Spleen (tissue), 11 donors: ENCODE measurements around the gene PTPRA. TPM values are rescaled to one million over a fixed set of nuclear protein-coding genes. Genes with fewer than 3 reads are reported as not detected.
A peak's percentile ranks its signal among the peaks of the same experiment; 100 is the strongest.

Source experiments
- DNase-seq: peaks from one replicate; pipeline ENCODE4 v3.0.0-alpha.2; 2020
- H3K27ac ChIP-seq, 8 donors: fragments of 200-600 bp; sonication (generic) in 7 of 8; 1 replicate in 4 of 8; 2 replicates in 4 of 8; pipeline versions ENCODE4 v1.5.0 to v1.8.0; 2016 to 2021; ENCODE audit warnings: inconsistent platforms in 4 of 8, mild to moderate bottlenecking in 4 of 8, moderate library complexity in 1 of 8
- H3K27me3 ChIP-seq, 7 donors: fragments of 200-600 bp; sonication (generic) in 6 of 7; replicated peaks in 1 of 7; 1 replicate in 4 of 7; 2 replicates in 3 of 7; pipeline versions ENCODE4 v1.5.0 to v1.8.0; 2016 to 2021; ENCODE audit warnings: inconsistent platforms in 3 of 7, mild to moderate bottlenecking in 1 of 7
- H3K36me3 ChIP-seq, 6 donors: fragments of 200-600 bp; sonication (generic) in 5 of 6; 1 replicate in 4 of 6; 2 replicates in 2 of 6; pipeline versions ENCODE4 v1.5.0 to v1.8.0; 2016 to 2021; ENCODE audit warnings: inconsistent platforms in 2 of 6
- H3K4me1 ChIP-seq, 6 donors: fragments of 200-600 bp; sonication (generic) in 5 of 6; 1 replicate in 3 of 6; 2 replicates in 3 of 6; pipeline versions ENCODE4 v1.5.0 to v1.8.0; 2016 to 2021; ENCODE audit warnings: inconsistent platforms in 3 of 6
- H3K4me3 ChIP-seq, 8 donors: fragments of 200-600 bp; sonication (generic) in 7 of 8; 1 replicate in 4 of 8; 2 replicates in 4 of 8; pipeline versions ENCODE4 v1.5.0 to v1.8.0; 2016 to 2021; ENCODE audit warnings: inconsistent platforms in 4 of 8, mild to moderate bottlenecking in 4 of 8, moderate library complexity in 2 of 8
- H3K9me3 ChIP-seq, 8 donors: fragments of 200-600 bp; sonication (generic) in 7 of 8; 1 replicate in 4 of 8; 2 replicates in 4 of 8; pipeline versions ENCODE4 v1.5.0 to v1.8.0; 2016 to 2021; ENCODE audit warnings: inconsistent platforms in 4 of 8
- POLR2A ChIP-seq, 3 donors: fragments of 450-650 bp; IDR thresholded peaks; one replicate each; pipeline ENCODE4 v1.5.1; 2017; ENCODE audit warnings: antibody characterized with exemption in 3 of 3, mild to moderate bottlenecking in 1 of 3
- POLR2AphosphoS5 ChIP-seq, 3 donors: sonication (generic); formaldehyde crosslinking; IDR thresholded peaks; one replicate each; pipeline ENCODE4 v1.5.1; 2017; ENCODE audit warnings: antibody characterized with exemption in 3 of 3
- WGBS, 5 donors: extraction: QIAGEN DNeasy Blood & Tissue Kit in 3 of 5; methylation state at CpG; one replicate each; pipeline versions ENCODE4 v1.1.5 to v1.1.7; 2013 to 2018; 5-methylcytosine and 5-hydroxymethylcytosine counted together
- intact Hi-C: fragments of 100-400 bp; cut with DNase I; formaldehyde crosslinking; loops from one replicate; pipeline ENCODE4 v1.15.0; 2023; ENCODE audit warnings: low total_unique reads
- polyA plus RNA-seq, 3 donors: library from polyadenylated mRNA; stranded (reverse); fragments of 200-250 nt; gene quantifications; one replicate each; pipeline ENCODE4 v1.2.1, GENCODE V29; 2013
- total RNA-seq, 7 donors: library from RNA; depleted of rRNA in 3 of 7; stranded (reverse); fragments of >200 nt in 3 of 7; fragmentation: NEBNext Ultra II Directional in 4 of 7; extraction: Animal tissue kit (Norgen Biotek cat#: 25700) in 4 of 7; gene quantifications; one replicate each; pipeline versions ENCODE4 v1.1.0 to v1.2.1, GENCODE V29; 2016 to 2021
- TF ChIP-seq, protein P1 (sequence below), 11 experiments: fragments of 200-600 bp in 7 of 11; fragments of 450-650 bp in 4 of 11; sonication (generic) in 4 of 11; IDR thresholded peaks in 8 of 11; conservative IDR thresholded peaks in 3 of 11; 1 replicate in 7 of 11; 2 replicates in 4 of 11; pipeline versions ENCODE4 v1.4.0 to v1.8.0; 2016 to 2021; ENCODE audit warnings: antibody characterized with exemption in 11 of 11, inconsistent platforms in 4 of 11, mild to moderate bottlenecking in 1 of 11
- donor health status: healthy with polysubstance abuse.
- donor health status: DM: no; HTN: no; CAD: no; lungs with moderate emphysema.
- donor health status: DM: no; HTN: no; CAD: no.
- donor health status: Bipolar disorder and iron deficiency.
- donor health status: healthy.
- donor health status: DM: no; HTN: no; CAD: no.
- donor health status: DM: yes; HTN: yes; CAD: no.

The PTPRA gene
- total and polyA plus RNA-seq, 10 donors, result 15.3 to 65.5 (median 52.4) TPM

DNA sequence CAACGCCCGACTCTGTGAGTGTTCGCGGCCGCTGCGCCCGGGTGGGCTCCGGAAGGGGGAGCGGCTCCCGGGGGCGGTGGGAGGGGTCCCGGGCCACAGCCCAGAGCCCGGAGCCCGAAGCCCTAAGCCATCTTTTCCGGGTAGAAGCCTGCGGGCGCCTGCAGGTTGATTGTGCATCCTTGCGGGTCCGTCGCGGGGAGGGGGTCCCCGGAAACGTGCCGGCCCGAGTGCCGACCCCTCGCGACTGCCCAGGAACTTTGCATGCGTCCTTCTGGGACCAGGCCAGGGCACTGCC lies 413 bp downstream of the PTPRA start:
- intact Hi-C loops, result loop anchor here (10.0 kb wide), 1 partner anchor 121 kb away; no protein-coding TSS in a partner anchor
- peak overlapping the region; percentile 81 to 95 (median 92) for H3K4me3 ChIP-seq
- TF ChIP-seq POLR2A (IDR thresholded peaks at IDR 0.05) (no peak), POLR2AphosphoS5 (IDR thresholded peaks at IDR 0.05) (no peak)
- TF ChIP-seq, protein P1, sequence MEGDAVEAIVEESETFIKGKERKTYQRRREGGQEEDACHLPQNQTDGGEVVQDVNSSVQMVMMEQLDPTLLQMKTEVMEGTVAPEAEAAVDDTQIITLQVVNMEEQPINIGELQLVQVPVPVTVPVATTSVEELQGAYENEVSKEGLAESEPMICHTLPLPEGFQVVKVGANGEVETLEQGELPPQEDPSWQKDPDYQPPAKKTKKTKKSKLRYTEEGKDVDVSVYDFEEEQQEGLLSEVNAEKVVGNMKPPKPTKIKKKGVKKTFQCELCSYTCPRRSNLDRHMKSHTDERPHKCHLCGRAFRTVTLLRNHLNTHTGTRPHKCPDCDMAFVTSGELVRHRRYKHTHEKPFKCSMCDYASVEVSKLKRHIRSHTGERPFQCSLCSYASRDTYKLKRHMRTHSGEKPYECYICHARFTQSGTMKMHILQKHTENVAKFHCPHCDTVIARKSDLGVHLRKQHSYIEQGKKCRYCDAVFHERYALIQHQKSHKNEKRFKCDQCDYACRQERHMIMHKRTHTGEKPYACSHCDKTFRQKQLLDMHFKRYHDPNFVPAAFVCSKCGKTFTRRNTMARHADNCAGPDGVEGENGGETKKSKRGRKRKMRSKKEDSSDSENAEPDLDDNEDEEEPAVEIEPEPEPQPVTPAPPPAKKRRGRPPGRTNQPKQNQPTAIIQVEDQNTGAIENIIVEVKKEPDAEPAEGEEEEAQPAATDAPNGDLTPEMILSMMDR (IDR thresholded peaks at IDR 0.05 in 8 of 11, conservative IDR thresholded peaks at IDR 0.05 in 3 of 11), result no peak
- 0 to 2% (median 1%) methylated on average over 3 to 29 of the region's 29 CpGs for WGBS, 5 donors
- no peaks in the 10 kb centered on the region for H3K36me3 ChIP-seq
- DNase-seq, result peak; percentile 94
- peak overlapping the region; percentile 58 to 94 (median 92) for H3K27ac ChIP-seq
- peaks cover 8 to 79% (median 51%) of the 10 kb centered on the region in 6 donors for H3K4me1 ChIP-seq
- H3K9me3 ChIP-seq, result no peaks in the 10 kb centered on the region
- H3K27me3 ChIP-seq, result peaks cover 0 to 14% (median 0%) of the 10 kb centered on the region in 7 donors

DNA sequence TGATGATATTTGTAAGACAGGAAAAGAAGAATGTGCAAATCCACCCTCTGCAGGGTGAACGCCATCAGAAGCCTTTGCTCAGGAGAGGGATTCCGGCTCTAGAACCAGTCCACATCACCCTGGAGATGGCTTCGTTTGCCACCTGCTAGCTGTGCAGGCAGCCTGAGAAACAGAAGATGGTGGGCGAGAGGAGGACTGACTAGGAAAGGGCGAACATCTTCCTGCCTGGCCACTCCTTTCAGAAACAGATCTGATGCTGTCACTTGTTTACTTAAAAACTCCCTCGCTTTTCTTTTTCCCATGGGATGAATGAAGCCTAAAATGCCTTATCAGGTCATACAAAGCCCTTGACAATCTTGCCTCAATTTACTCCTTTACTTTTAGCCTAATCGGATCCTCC lies 1.2 kb downstream of the PTPRA start:
- H3K4me1 ChIP-seq, result peaks cover 8 to 87% (median 55%) of the 10 kb centered on the region in 6 donors
- H3K27ac ChIP-seq, result peak overlapping the region in 5 of 8 donors; percentile 91 to 94 (median 92)
- WGBS, 5 donors, result 25 to 48% (median 40%) methylated on average over 7 of the region's 7 CpGs

DNA sequence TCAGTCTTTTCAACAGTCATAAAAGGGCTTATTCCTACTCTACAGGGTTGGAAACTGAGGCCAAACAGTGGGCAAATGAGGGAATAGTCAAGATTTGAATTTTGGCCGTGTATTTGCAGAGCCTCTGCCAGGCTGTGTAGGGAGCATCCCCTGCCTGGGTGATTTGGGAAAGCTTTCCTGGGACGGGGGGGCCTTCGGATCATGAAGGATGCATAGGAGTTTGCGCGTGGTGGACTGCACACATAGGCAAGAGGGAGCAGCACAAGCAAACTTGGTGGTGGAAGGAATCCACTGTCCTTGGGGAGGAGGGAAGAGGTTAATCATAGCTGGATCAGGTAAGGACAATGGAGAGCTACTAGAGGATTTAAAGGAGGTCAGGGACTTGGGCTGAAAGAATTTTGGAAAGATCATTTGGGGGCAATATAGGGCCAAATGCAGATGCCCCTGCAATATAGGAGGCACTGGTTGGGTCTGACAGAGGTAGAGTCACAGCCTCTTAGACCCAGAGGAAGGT lies 2.5 kb downstream of the PTPRA start:
- no peaks in the 10 kb centered on the region for H3K36me3 ChIP-seq
- no peak for DNase-seq
- H3K9me3 ChIP-seq, result no peaks in the 10 kb centered on the region
- peaks cover 0 to 14% (median 0%) of the 10 kb centered on the region in 7 donors for H3K27me3 ChIP-seq
- WGBS, 5 donors, result 94 to 100% (median 96%) methylated on average over 5 of the region's 5 CpGs
- H3K4me1 ChIP-seq, result peaks cover 8 to 92% (median 55%) of the 10 kb centered on the region in 6 donors
- no peak overlapping the region for H3K27ac ChIP-seq
- intact Hi-C loops, result loop anchor here (10.0 kb wide), 1 partner anchor 119 kb away; no protein-coding TSS in a partner anchor
- no peak for TF ChIP-seq POLR2AphosphoS5 (IDR thresholded peaks at IDR 0.05)
- TF ChIP-seq POLR2A (IDR thresholded peaks at IDR 0.05), result no peak
- H3K4me3 ChIP-seq, result no peak overlapping the region

More for the DNA sequence above, 1.2 kb downstream of the PTPRA start:
- Histone ChIP-seq H3K4me3 (peak overlapping the region; percentile 81 to 95 (median 92)), H3K36me3 (no peaks in the 10 kb centered on the region), H3K27me3 (peaks cover 0 to 14% (median 0%) of the 10 kb centered on the region in 7 donors), H3K9me3 (no peaks in the 10 kb centered on the region)
- intact Hi-C loops, result loop anchor here (10.0 kb wide), 1 partner anchor 120 kb away; no protein-coding TSS in a partner anchor
- no peak for DNase-seq
- TF ChIP-seq, protein P1 (IDR thresholded peaks at IDR 0.05 in 8 of 11, conservative IDR thresholded peaks at IDR 0.05 in 3 of 11), result no peak
- TF ChIP-seq POLR2AphosphoS5 (IDR thresholded peaks at IDR 0.05) (no peak), POLR2A (IDR thresholded peaks at IDR 0.05) (no peak)

DNA sequence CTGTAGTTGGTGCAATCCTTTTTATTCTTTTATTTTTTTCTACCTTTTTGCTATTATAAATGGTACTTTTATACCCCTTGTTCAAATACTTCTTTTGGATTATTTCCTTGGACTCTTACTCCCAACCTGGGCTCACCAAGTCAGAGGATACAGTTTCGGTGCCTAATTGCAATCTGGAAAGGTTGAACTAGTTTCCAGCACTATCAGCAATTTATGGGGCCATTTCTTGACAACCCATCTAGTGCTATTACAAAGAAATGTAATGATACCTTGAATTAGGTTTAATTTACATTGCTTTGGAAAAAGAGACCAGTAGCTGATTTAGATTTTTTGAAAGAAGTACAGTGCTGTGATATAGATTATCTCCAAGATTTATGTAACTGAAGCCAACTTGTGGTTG lies 5.2 kb downstream of the PTPRA start:
- no peak overlapping the region for H3K4me3 ChIP-seq
- intact Hi-C loops, result loop anchor here (10.0 kb wide), 1 partner anchor 116 kb away; no protein-coding TSS in a partner anchor
- no peak overlapping the region for H3K27ac ChIP-seq
- peaks cover 8 to 80% (median 36%) of the 10 kb centered on the region in 6 donors for H3K4me1 ChIP-seq
- 95 to 99% (median 98%) methylated on average over 1 of the region's 1 CpG for WGBS, 5 donors
- H3K27me3 ChIP-seq, result no peaks in the 10 kb centered on the region
- no peak for DNase-seq
- no peak for TF ChIP-seq POLR2A (IDR thresholded peaks at IDR 0.05)
- TF ChIP-seq, protein P1 (IDR thresholded peaks at IDR 0.05 in 8 of 11, conservative IDR thresholded peaks at IDR 0.05 in 3 of 11), result no peak
- no peak for TF ChIP-seq POLR2AphosphoS5 (IDR thresholded peaks at IDR 0.05)
- no peaks in the 10 kb centered on the region for H3K9me3 ChIP-seq
- H3K36me3 ChIP-seq, result no peaks in the 10 kb centered on the region
